HUES48 (cell line): Measurements from ENCODE around the gene NRG4.
A peak's percentile ranks its signal among the peaks of the same experiment; 100 is the strongest.
"Not testable (repeated sequence)": the region's sequence is repeated elsewhere in the genome, so short reads cannot be mapped to it uniquely, and the experiment has no call there.

Experiments
- H3K27ac ChIP-seq: one replicate; pipeline ENCODE4 v1.7.0; 2013; ENCODE audit warnings: low read depth, low read length, inconsistent platforms
- H3K27me3 ChIP-seq: 2 replicates; pipeline ENCODE4 v1.6.1; 2013; ENCODE audit warnings: mild to moderate bottlenecking, low read length; ENCODE audit not compliant: control insufficient read depth, insufficient read depth
- H3K36me3 ChIP-seq: 2 replicates; pipeline ENCODE4 v1.6.1; 2013; ENCODE audit warnings: low read length; ENCODE audit not compliant: control insufficient read depth, insufficient read depth
- H3K4me1 ChIP-seq: 2 replicates; pipeline ENCODE4 v1.6.1; 2013; ENCODE audit warnings: mild to moderate bottlenecking, low read length; ENCODE audit not compliant: control insufficient read depth, insufficient read depth
- H3K4me3 ChIP-seq: 2 replicates; pipeline ENCODE4 v1.5.1; 2013; ENCODE audit warnings: mild to moderate bottlenecking, low read depth, low read length
- H3K9ac ChIP-seq: 2 replicates; pipeline ENCODE4 v1.6.1; 2013; ENCODE audit warnings: mild to moderate bottlenecking, low read depth, low read length, moderate library complexity
- H3K9me3 ChIP-seq: 2 replicates; pipeline ENCODE4 v1.6.1; 2013; ENCODE audit warnings: low read length; ENCODE audit not compliant: control insufficient read depth, insufficient read depth

NRG4 gene

GRCh38 chr15:76035593-76035992 is 23.4 kb upstream of the NRG4 start:
- Histone ChIP-seq H3K36me3 (no peaks in the 10 kb centered on the region), H3K4me1 (peaks cover 17% of the 10 kb centered on the region), H3K27ac (peak overlapping the region; percentile 58), H3K4me3 (no peak overlapping the region), H3K9me3 (no peaks in the 10 kb centered on the region), H3K27me3 (no peaks in the 10 kb centered on the region), H3K9ac (no peak overlapping the region)

- H3K4me3 ChIP-seq = no peak overlapping the region
- H3K36me3 ChIP-seq = no peaks in the 10 kb centered on the region
- no peaks in the 10 kb centered on the region for H3K9me3 ChIP-seq
- H3K4me1 ChIP-seq = peaks cover 17% of the 10 kb centered on the region
- H3K27ac ChIP-seq = peak overlapping the region; percentile 58
- H3K27me3 ChIP-seq = no peaks in the 10 kb centered on the region
- no peak overlapping the region for H3K9ac ChIP-seq
These were observed 21.9 kb upstream of the NRG4 start for GRCh38 chr15:76034111-76034510.

GRCh38 chr15:76033438-76033837 is 21.2 kb upstream of the NRG4 start:
- no peak overlapping the region for H3K4me3 ChIP-seq
- H3K27ac ChIP-seq = no peak overlapping the region
- H3K9ac ChIP-seq = no peak overlapping the region
- H3K36me3 ChIP-seq = no peaks in the 10 kb centered on the region
- peaks cover 17% of the 10 kb centered on the region for H3K4me1 ChIP-seq
- no peaks in the 10 kb centered on the region for H3K9me3 ChIP-seq
- no peaks in the 10 kb centered on the region for H3K27me3 ChIP-seq

GRCh38 chr15:76032046-76032445 is 19.8 kb upstream of the NRG4 start:
- H3K36me3 ChIP-seq = no peaks in the 10 kb centered on the region
- no peaks in the 10 kb centered on the region for H3K27me3 ChIP-seq
- peaks cover 17% of the 10 kb centered on the region for H3K4me1 ChIP-seq
- H3K9me3 ChIP-seq = no peaks in the 10 kb centered on the region
- no peak overlapping the region for H3K4me3 ChIP-seq
- no peak overlapping the region for H3K27ac ChIP-seq
- no peak overlapping the region for H3K9ac ChIP-seq

- Histone ChIP-seq H3K9me3 (peaks cover 12% of the 10 kb centered on the region), H3K27ac (no peak overlapping the region), H3K9ac (no peak overlapping the region), H3K36me3 (no peaks in the 10 kb centered on the region), H3K4me3 (no peak overlapping the region), H3K4me1 (no peaks in the 10 kb centered on the region), H3K27me3 (no peaks in the 10 kb centered on the region)
These were observed 12.0 kb upstream of the NRG4 start for GRCh38 chr15:76024021-76024768.

GRCh38 chr15:76013470-76013869 is 1.2 kb upstream of the NRG4 start:
- not testable (repeated sequence) for H3K36me3 ChIP-seq, H3K27ac ChIP-seq, H3K4me3 ChIP-seq, H3K9ac ChIP-seq, H3K27me3 ChIP-seq, H3K9me3 ChIP-seq, H3K4me1 ChIP-seq

GRCh38 chr15:76010613-76011012 is 1.6 kb downstream of the NRG4 start:
- Histone ChIP-seq H3K27me3 (no peaks in the 10 kb centered on the region), H3K27ac (no peak overlapping the region), H3K9ac (no peak overlapping the region), H3K4me3 (no peak overlapping the region), H3K9me3 (no peaks in the 10 kb centered on the region), H3K4me1 (no peaks in the 10 kb centered on the region; the same call in 1 of the 2 replicates), H3K36me3 (no peaks in the 10 kb centered on the region)

- Histone ChIP-seq H3K4me3 (no peak overlapping the region), H3K27me3 (no peaks in the 10 kb centered on the region), H3K4me1 (no peaks in the 10 kb centered on the region), H3K27ac (no peak overlapping the region), H3K9ac (no peak overlapping the region), H3K9me3 (no peaks in the 10 kb centered on the region), H3K36me3 (no peaks in the 10 kb centered on the region)
These were observed 6.0 kb downstream of the NRG4 start for GRCh38 chr15:76006136-76006778.

GRCh38 chr15:76003364-76003763 is 8.9 kb downstream of the NRG4 start:
- H3K27me3 ChIP-seq = no peaks in the 10 kb centered on the region
- H3K4me3 ChIP-seq = no peak overlapping the region
- H3K4me1 ChIP-seq = no peaks in the 10 kb centered on the region
- H3K27ac ChIP-seq = no peak overlapping the region
- no peak overlapping the region for H3K9ac ChIP-seq
- no peaks in the 10 kb centered on the region for H3K9me3 ChIP-seq
- no peaks in the 10 kb centered on the region for H3K36me3 ChIP-seq

- H3K36me3 ChIP-seq = no peaks in the 10 kb centered on the region
- H3K27ac ChIP-seq = no peak overlapping the region
- H3K4me1 ChIP-seq = 0 out of 2 replicates have a peak, but pooled peaks cover 3% of the 10 kb centered on the region
- no peaks in the 10 kb centered on the region for H3K27me3 ChIP-seq
- no peaks in the 10 kb centered on the region for H3K9me3 ChIP-seq
- no peak overlapping the region for H3K4me3 ChIP-seq
- no peak overlapping the region for H3K9ac ChIP-seq
These were observed 16.6 kb downstream of the NRG4 start for GRCh38 chr15:75995611-75996010.

GRCh38 chr15:75994220-75994619 is 18.0 kb downstream of the NRG4 start:
- Histone ChIP-seq H3K4me3 (no peak overlapping the region), H3K27ac (no peak overlapping the region), H3K27me3 (no peaks in the 10 kb centered on the region), H3K9me3 (no peaks in the 10 kb centered on the region), H3K4me1 (0 out of 2 replicates have a peak, but pooled peaks cover 3% of the 10 kb centered on the region), H3K9ac (no peak overlapping the region), H3K36me3 (no peaks in the 10 kb centered on the region)
